22Rv1 (cell line): ENCODE results near the gene LRRC40.
"Not testable (repeated sequence)": the region's sequence is repeated elsewhere in the genome, so short reads cannot be mapped to it uniquely, and the experiment has no call there.

ENCODE experiments used
- H3K27ac ChIP-seq: fragments of 450-650 bp; 2 replicates; pipeline ENCODE4 v1.5.1; 2017
- CTCF ChIP-seq: fragments of 450-650 bp; IDR thresholded peaks from 2 replicates; pipeline ENCODE4 v1.5.1; 2017; ENCODE audit warnings: mild to moderate bottlenecking
- ZFX ChIP-seq: fragments of 450-650 bp; IDR thresholded peaks from 2 replicates; pipeline ENCODE4 v1.6.1; 2017; ENCODE audit warnings: antibody characterized with exemption, borderline replicate concordance

LRRC40 gene

GRCh38 chr1:70202173-70202758 is 3.1 kb downstream of the LRRC40 start:
- no peak for TF ChIP-seq CTCF
- no peak overlapping the region for H3K27ac ChIP-seq

- no peak overlapping the region for H3K27ac ChIP-seq
- TF ChIP-seq CTCF: no peak
- no peak for TF ChIP-seq ZFX
Measured at GRCh38 chr1:70200065-70200464, 5.3 kb downstream of the LRRC40 start.

- no peak overlapping the region for H3K27ac ChIP-seq
- TF ChIP-seq ZFX (no peak), CTCF (no peak)
Measured at GRCh38 chr1:70196333-70196732, 9.0 kb downstream of the LRRC40 start.

GRCh38 chr1:70195342-70195741 is 10.0 kb downstream of the LRRC40 start:
- no peak overlapping the region for H3K27ac ChIP-seq
- no peak for TF ChIP-seq CTCF
- no peak for TF ChIP-seq ZFX

- H3K27ac ChIP-seq: no peak overlapping the region
- TF ChIP-seq ZFX (no peak), CTCF (no peak)
Measured at GRCh38 chr1:70194601-70195000, 10.8 kb downstream of the LRRC40 start.

- not testable (repeated sequence) for H3K27ac ChIP-seq
Measured at GRCh38 chr1:70192446-70192845, 12.9 kb downstream of the LRRC40 start.

GRCh38 chr1:70190180-70190579 is 15.2 kb downstream of the LRRC40 start:
- no peak overlapping the region for H3K27ac ChIP-seq
- TF ChIP-seq CTCF (no peak), ZFX (no peak)

- TF ChIP-seq ZFX (no peak), CTCF (no peak)
- H3K27ac ChIP-seq: no peak overlapping the region
Measured at GRCh38 chr1:70188522-70188921, 16.9 kb downstream of the LRRC40 start.

- not testable (repeated sequence) for H3K27ac ChIP-seq
Measured at GRCh38 chr1:70185181-70185580, 20.2 kb downstream of the LRRC40 start.
